ENCODE measurements around the gene ITFG1. TPM values are rescaled to one million over a fixed set of nuclear protein-coding genes. Genes with fewer than 3 reads are reported as not detected.

The ITFG1 gene
- total RNA-seq, 2 donors from 2014 or later: 47.7 to 68.6 TPM

- no peak overlapping the region for H3K4me3 ChIP-seq
- H3K27me3 ChIP-seq (replicated peaks; ENCODE audit: insufficient read depth): no peaks in the 10 kb centered on the region
- no peak overlapping the region for H3K27ac ChIP-seq
- ATAC-seq (ENCODE audit: insufficient number of reproducible peaks, low FRiP score, low read depth): no peak
- TF ChIP-seq CTCF (IDR thresholded peaks at IDR 0.05): no peak
- no peak for DNase-seq (ENCODE audit: low spot score)
- H3K36me3 ChIP-seq: no peaks in the 10 kb centered on the region
- H3K4me1 ChIP-seq (ENCODE audit: control insufficient read depth in 1 of 2, low read depth in 2 of 2): no peaks in the 10 kb centered on the region
- no peaks in the 10 kb centered on the region for H3K9me3 ChIP-seq
These were observed 219.8 kb downstream of the ITFG1 start for GRCh38 chr16:47241061-47241460.

GRCh38 chr16:47236716-47237115 is 224.1 kb downstream of the ITFG1 start:
- H3K9me3 ChIP-seq: no peaks in the 10 kb centered on the region
- H3K4me3 ChIP-seq: no peak overlapping the region
- H3K36me3 ChIP-seq: no peaks in the 10 kb centered on the region
- TF ChIP-seq CTCF (IDR thresholded peaks at IDR 0.05): no peak
- no peaks in the 10 kb centered on the region for H3K27me3 ChIP-seq (replicated peaks; ENCODE audit: insufficient read depth)
- H3K27ac ChIP-seq: no peak overlapping the region
- no peaks in the 10 kb centered on the region for H3K4me1 ChIP-seq (ENCODE audit: control insufficient read depth in 1 of 2, low read depth in 2 of 2)
- DNase-seq (ENCODE audit: low spot score): no peak
- ATAC-seq (ENCODE audit: insufficient number of reproducible peaks, low FRiP score, low read depth): no peak

GRCh38 chr16:47230296-47230695 is 230.6 kb downstream of the ITFG1 start:
- no peak overlapping the region for H3K4me3 ChIP-seq
- H3K36me3 ChIP-seq: no peaks in the 10 kb centered on the region
- no peaks in the 10 kb centered on the region for H3K9me3 ChIP-seq
- H3K27me3 ChIP-seq (replicated peaks; ENCODE audit: insufficient read depth): no peaks in the 10 kb centered on the region
- H3K27ac ChIP-seq: no peak overlapping the region
- TF ChIP-seq CTCF (IDR thresholded peaks at IDR 0.05): no peak
- no peak for DNase-seq (ENCODE audit: low spot score)
- no peak for ATAC-seq (ENCODE audit: insufficient number of reproducible peaks, low FRiP score, low read depth)
- H3K4me1 ChIP-seq (ENCODE audit: control insufficient read depth in 1 of 2, low read depth in 2 of 2): no peaks in the 10 kb centered on the region

GRCh38 chr16:47229053-47230050 is 231.5 kb downstream of the ITFG1 start:
- H3K36me3 ChIP-seq: no peaks in the 10 kb centered on the region
- no peaks in the 10 kb centered on the region for H3K27me3 ChIP-seq (replicated peaks; ENCODE audit: insufficient read depth)
- no peak for TF ChIP-seq CTCF (IDR thresholded peaks at IDR 0.05)
- H3K4me3 ChIP-seq: no peak overlapping the region
- H3K9me3 ChIP-seq: no peaks in the 10 kb centered on the region
- H3K4me1 ChIP-seq (ENCODE audit: control insufficient read depth in 1 of 2, low read depth in 2 of 2): no peaks in the 10 kb centered on the region
- H3K27ac ChIP-seq: no peak overlapping the region
- no peak for ATAC-seq (ENCODE audit: insufficient number of reproducible peaks, low FRiP score, low read depth)
- DNase-seq (ENCODE audit: low spot score): no peak

GRCh38 chr16:47228241-47228640 is 232.6 kb downstream of the ITFG1 start:
- Histone ChIP-seq H3K4me1 (ENCODE audit: control insufficient read depth in 1 of 2, low read depth in 2 of 2) (no peaks in the 10 kb centered on the region), H3K27ac (no peak overlapping the region), H3K27me3 (replicated peaks; ENCODE audit: insufficient read depth) (no peaks in the 10 kb centered on the region), H3K9me3 (no peaks in the 10 kb centered on the region), H3K4me3 (no peak overlapping the region), H3K36me3 (no peaks in the 10 kb centered on the region)
- DNase-seq (ENCODE audit: low spot score) (no peak), ATAC-seq (ENCODE audit: insufficient number of reproducible peaks, low FRiP score, low read depth) (no peak)
- TF ChIP-seq CTCF (IDR thresholded peaks at IDR 0.05): no peak
